ENCODE results near the gene RNGTT.
"Not testable (repeated sequence)": the region's sequence is repeated elsewhere in the genome, so short reads cannot be mapped to it uniquely, and the experiment has no call there.

The RNGTT gene

GRCh38 chr6:88760091-88760490 lies 203.3 kb downstream of the RNGTT start:
- Histone ChIP-seq H3K36me3 (ENCODE audit: control insufficient read depth in 2 of 2, insufficient read depth in 2 of 2, low read length in 2 of 2) (no peaks in the 10 kb centered on the region), H3K27me3 (ENCODE audit: control insufficient read depth in 1 of 2, insufficient read depth in 2 of 2, low read length in 2 of 2) (no peaks in the 10 kb centered on the region), H3K9me3 (ENCODE audit: control insufficient read depth in 2 of 2, low read length in 2 of 2) (no peaks in the 10 kb centered on the region), H3K9ac (ENCODE audit: low read length in 2 of 2) (no peak overlapping the region), H3K4me1 (ENCODE audit: control insufficient read depth, insufficient read depth, low read length) (no peaks in the 10 kb centered on the region), H3K27ac (ENCODE audit: low read length) (no peak overlapping the region), H3K4me3 (ENCODE audit: low read length in 2 of 2) (no peak overlapping the region)

GRCh38 chr6:88750936-88751335 lies 212.5 kb downstream of the RNGTT start:
- Histone ChIP-seq H3K4me1 (ENCODE audit: control insufficient read depth, insufficient read depth, low read length) (no peaks in the 10 kb centered on the region), H3K9ac (ENCODE audit: low read length in 2 of 2) (no peak overlapping the region), H3K9me3 (ENCODE audit: control insufficient read depth in 2 of 2, low read length in 2 of 2) (no peaks in the 10 kb centered on the region), H3K27ac (ENCODE audit: low read length) (no peak overlapping the region), H3K27me3 (ENCODE audit: control insufficient read depth in 1 of 2, insufficient read depth in 2 of 2, low read length in 2 of 2) (no peaks in the 10 kb centered on the region), H3K4me3 (ENCODE audit: low read length in 2 of 2) (no peak overlapping the region), H3K36me3 (ENCODE audit: control insufficient read depth in 2 of 2, insufficient read depth in 2 of 2, low read length in 2 of 2) (peaks cover 0 to 3% of the 10 kb centered on the region in 2 donors)

GRCh38 chr6:88749849-88750248 lies 213.6 kb downstream of the RNGTT start:
- H3K36me3 ChIP-seq (ENCODE audit: control insufficient read depth in 2 of 2, insufficient read depth in 2 of 2, low read length in 2 of 2) = peaks cover 0 to 3% of the 10 kb centered on the region in 2 donors
- H3K4me1 ChIP-seq (ENCODE audit: control insufficient read depth, insufficient read depth, low read length) = no peaks in the 10 kb centered on the region
- H3K27ac ChIP-seq (ENCODE audit: low read length) = no peak overlapping the region
- no peak overlapping the region for H3K4me3 ChIP-seq (ENCODE audit: low read length in 2 of 2)
- no peaks in the 10 kb centered on the region for H3K27me3 ChIP-seq (ENCODE audit: control insufficient read depth in 1 of 2, insufficient read depth in 2 of 2, low read length in 2 of 2)
- H3K9me3 ChIP-seq (ENCODE audit: control insufficient read depth in 2 of 2, low read length in 2 of 2) = no peaks in the 10 kb centered on the region
- H3K9ac ChIP-seq (ENCODE audit: low read length in 2 of 2) = no peak overlapping the region

- Histone ChIP-seq H3K4me1 (ENCODE audit: control insufficient read depth, insufficient read depth, low read length) (no peaks in the 10 kb centered on the region), H3K9me3 (ENCODE audit: control insufficient read depth in 2 of 2, low read length in 2 of 2) (no peaks in the 10 kb centered on the region), H3K27ac (ENCODE audit: low read length) (no peak overlapping the region), H3K4me3 (ENCODE audit: low read length in 2 of 2) (no peak overlapping the region), H3K36me3 (ENCODE audit: control insufficient read depth in 2 of 2, insufficient read depth in 2 of 2, low read length in 2 of 2) (peaks cover 0 to 3% of the 10 kb centered on the region in 2 donors), H3K27me3 (ENCODE audit: control insufficient read depth in 1 of 2, insufficient read depth in 2 of 2, low read length in 2 of 2) (no peaks in the 10 kb centered on the region), H3K9ac (ENCODE audit: low read length in 2 of 2) (no peak overlapping the region)
These were observed 215.3 kb downstream of the RNGTT start for GRCh38 chr6:88748141-88748540.

- Histone ChIP-seq H3K36me3 (ENCODE audit: control insufficient read depth in 2 of 2, insufficient read depth in 2 of 2, low read length in 2 of 2) (no peaks in the 10 kb centered on the region), H3K9me3 (ENCODE audit: control insufficient read depth in 2 of 2, low read length in 2 of 2) (no peaks in the 10 kb centered on the region), H3K9ac (ENCODE audit: low read length in 2 of 2) (no peak overlapping the region), H3K27me3 (ENCODE audit: control insufficient read depth in 1 of 2, insufficient read depth in 2 of 2, low read length in 2 of 2) (no peaks in the 10 kb centered on the region), H3K27ac (ENCODE audit: low read length) (no peak overlapping the region), H3K4me1 (ENCODE audit: control insufficient read depth, insufficient read depth, low read length) (no peaks in the 10 kb centered on the region), H3K4me3 (ENCODE audit: low read length in 2 of 2) (no peak overlapping the region)
These were observed 221.5 kb downstream of the RNGTT start for GRCh38 chr6:88741939-88742338.

- Histone ChIP-seq H3K4me1 (ENCODE audit: control insufficient read depth, insufficient read depth, low read length) (no peaks in the 10 kb centered on the region), H3K9me3 (ENCODE audit: control insufficient read depth in 2 of 2, low read length in 2 of 2) (no peaks in the 10 kb centered on the region), H3K4me3 (ENCODE audit: low read length in 2 of 2) (no peak overlapping the region), H3K36me3 (ENCODE audit: control insufficient read depth in 2 of 2, insufficient read depth in 2 of 2, low read length in 2 of 2) (no peaks in the 10 kb centered on the region), H3K9ac (ENCODE audit: low read length in 2 of 2) (no peak overlapping the region), H3K27ac (ENCODE audit: low read length) (no peak overlapping the region), H3K27me3 (ENCODE audit: control insufficient read depth in 1 of 2, insufficient read depth in 2 of 2, low read length in 2 of 2) (no peaks in the 10 kb centered on the region)
These were observed 222.3 kb downstream of the RNGTT start for GRCh38 chr6:88741071-88741470.

- Histone ChIP-seq H3K27ac (ENCODE audit: low read length) (no peak overlapping the region), H3K9ac (ENCODE audit: low read length in 2 of 2) (no peak overlapping the region), H3K27me3 (ENCODE audit: control insufficient read depth in 1 of 2, insufficient read depth in 2 of 2, low read length in 2 of 2) (no peaks in the 10 kb centered on the region), H3K36me3 (ENCODE audit: control insufficient read depth in 2 of 2, insufficient read depth in 2 of 2, low read length in 2 of 2) (no peaks in the 10 kb centered on the region), H3K4me3 (ENCODE audit: low read length in 2 of 2) (no peak overlapping the region), H3K9me3 (ENCODE audit: control insufficient read depth in 2 of 2, low read length in 2 of 2) (no peaks in the 10 kb centered on the region), H3K4me1 (ENCODE audit: control insufficient read depth, insufficient read depth, low read length) (no peaks in the 10 kb centered on the region)
These were observed 228.9 kb downstream of the RNGTT start for GRCh38 chr6:88734544-88734943.

GRCh38 chr6:88730611-88731011 lies 232.8 kb downstream of the RNGTT start:
- Histone ChIP-seq H3K4me3 (ENCODE audit: low read length in 2 of 2) (no peak overlapping the region), H3K27me3 (ENCODE audit: control insufficient read depth in 1 of 2, insufficient read depth in 2 of 2, low read length in 2 of 2) (no peaks in the 10 kb centered on the region), H3K9me3 (ENCODE audit: control insufficient read depth in 2 of 2, low read length in 2 of 2) (no peaks in the 10 kb centered on the region), H3K27ac (ENCODE audit: low read length) (no peak overlapping the region), H3K9ac (ENCODE audit: low read length in 2 of 2) (no peak overlapping the region), H3K4me1 (ENCODE audit: control insufficient read depth, insufficient read depth, low read length) (no peaks in the 10 kb centered on the region), H3K36me3 (ENCODE audit: control insufficient read depth in 2 of 2, insufficient read depth in 2 of 2, low read length in 2 of 2) (no peaks in the 10 kb centered on the region)

- no peak overlapping the region for H3K9ac ChIP-seq (ENCODE audit: low read length in 2 of 2)
- H3K4me3 ChIP-seq (ENCODE audit: low read length in 2 of 2) = no peak overlapping the region
- no peak overlapping the region for H3K27ac ChIP-seq (ENCODE audit: low read length)
- H3K4me1 ChIP-seq (ENCODE audit: control insufficient read depth, insufficient read depth, low read length) = no peaks in the 10 kb centered on the region
- H3K9me3 ChIP-seq (ENCODE audit: control insufficient read depth in 2 of 2, low read length in 2 of 2) = no peaks in the 10 kb centered on the region
- H3K27me3 ChIP-seq (ENCODE audit: control insufficient read depth in 1 of 2, insufficient read depth in 2 of 2, low read length in 2 of 2) = no peaks in the 10 kb centered on the region
- H3K36me3 ChIP-seq (ENCODE audit: control insufficient read depth in 2 of 2, insufficient read depth in 2 of 2, low read length in 2 of 2) = no peaks in the 10 kb centered on the region
These were observed 234.7 kb downstream of the RNGTT start for GRCh38 chr6:88728756-88729155.

- H3K36me3 ChIP-seq (ENCODE audit: control insufficient read depth in 2 of 2, insufficient read depth in 2 of 2, low read length in 2 of 2); H3K9me3 ChIP-seq (ENCODE audit: control insufficient read depth in 2 of 2, low read length in 2 of 2); H3K27me3 ChIP-seq (ENCODE audit: control insufficient read depth in 1 of 2, insufficient read depth in 2 of 2, low read length in 2 of 2); H3K9ac ChIP-seq (ENCODE audit: low read length in 2 of 2); H3K4me3 ChIP-seq (ENCODE audit: low read length in 2 of 2); H3K27ac ChIP-seq (ENCODE audit: low read length); H3K4me1 ChIP-seq (ENCODE audit: control insufficient read depth, insufficient read depth, low read length): not testable (repeated sequence)
These were observed 237.0 kb downstream of the RNGTT start for GRCh38 chr6:88726409-88726808.

GRCh38 chr6:88725111-88725975 lies 238.1 kb downstream of the RNGTT start:
- no peaks in the 10 kb centered on the region for H3K9me3 ChIP-seq (ENCODE audit: control insufficient read depth in 2 of 2, low read length in 2 of 2)
- no peaks in the 10 kb centered on the region for H3K27me3 ChIP-seq (ENCODE audit: control insufficient read depth in 1 of 2, insufficient read depth in 2 of 2, low read length in 2 of 2)
- H3K9ac ChIP-seq (ENCODE audit: low read length in 2 of 2) = no peak overlapping the region
- H3K36me3 ChIP-seq (ENCODE audit: control insufficient read depth in 2 of 2, insufficient read depth in 2 of 2, low read length in 2 of 2) = no peaks in the 10 kb centered on the region
- H3K4me1 ChIP-seq (ENCODE audit: control insufficient read depth, insufficient read depth, low read length) = no peaks in the 10 kb centered on the region
- H3K4me3 ChIP-seq (ENCODE audit: low read length in 2 of 2) = no peak overlapping the region
- H3K27ac ChIP-seq (ENCODE audit: low read length) = no peak overlapping the region

Data from stomach smooth muscle (tissue), 2 donors.